ENCODE measurements around the gene SFXN1. TPM values are rescaled to one million over a fixed set of nuclear protein-coding genes. Genes with fewer than 3 reads are reported as not detected.
"Not testable (repeated sequence)": the region's sequence is repeated elsewhere in the genome, so short reads cannot be mapped to it uniquely, and the experiment has no call there.

Gene SFXN1
- total RNA-seq, 5 donors from 2014 or later (not counting 1 experiment from before 2014, with no cell fraction given): 78.8 to 97.0 (median 84.1) TPM

GRCh38 chr5:175454338-175454737 lies 24.0 kb upstream of the SFXN1 start:
- H3K4me1 Mint-ChIP-seq; H3K36me3 ChIP-seq (ENCODE audit: control insufficient read depth in 2 of 2, extremely low read depth in 1 of 2, insufficient read depth in 1 of 2, low read length in 1 of 2); POLR2A ChIA-PET; ATAC-seq (replicated peaks in 1 of 4); H3K27ac ChIP-seq (ENCODE audit: low read length); DNase-seq; H3K4me3 Mint-ChIP-seq; H3K9me3 ChIP-seq; H3K27ac Mint-ChIP-seq; CTCF ChIA-PET; H3K4me3 ChIP-seq (ENCODE audit: control insufficient read depth in 1 of 2, extremely low read depth in 1 of 2, low read length in 1 of 2); H3K9me3 Mint-ChIP-seq; H3K36me3 Mint-ChIP-seq; H3K4me1 ChIP-seq (ENCODE audit: control insufficient read depth in 1 of 2, extremely low read depth in 1 of 2, insufficient read depth in 2 of 2, low read length in 2 of 2): not testable (repeated sequence)
- peaks cover 5 to 19% of the 10 kb centered on the region in 2 experiments for H3K27me3 ChIP-seq (replicated peaks in 1 of 2; ENCODE audit: control insufficient read depth in 2 of 2, extremely low read depth in 1 of 2, insufficient read depth in 2 of 2, low read length in 1 of 2)
- H3K27me3 Mint-ChIP-seq: peaks cover 28 to 44% of the 10 kb centered on the region in 2 donors
- 100% methylated on average over 2 of the region's 5 CpGs for WGBS (ENCODE audit: insufficient coverage)

- Mint-ChIP-seq H3K4me3 (no peak overlapping the region), H3K4me1 (no peaks in the 10 kb centered on the region), H3K27ac (no peak overlapping the region), H3K36me3 (no peaks in the 10 kb centered on the region), H3K27me3 (peaks cover 25 to 36% of the 10 kb centered on the region in 2 donors), H3K9me3 (no peaks in the 10 kb centered on the region)
- Histone ChIP-seq H3K36me3 (ENCODE audit: control insufficient read depth in 2 of 2, extremely low read depth in 1 of 2, insufficient read depth in 1 of 2, low read length in 1 of 2) (no peaks in the 10 kb centered on the region), H3K27ac (ENCODE audit: low read length) (no peak overlapping the region), H3K9me3 (no peaks in the 10 kb centered on the region), H3K4me3 (ENCODE audit: control insufficient read depth in 1 of 2, extremely low read depth in 1 of 2, low read length in 1 of 2) (no peak overlapping the region), H3K4me1 (ENCODE audit: control insufficient read depth in 1 of 2, extremely low read depth in 1 of 2, insufficient read depth in 2 of 2, low read length in 2 of 2) (no peaks in the 10 kb centered on the region), H3K27me3 (replicated peaks in 1 of 2; ENCODE audit: control insufficient read depth in 2 of 2, extremely low read depth in 1 of 2, insufficient read depth in 2 of 2, low read length in 1 of 2) (peaks cover 3 to 16% of the 10 kb centered on the region in 2 experiments)
- WGBS (ENCODE audit: insufficient coverage): 79% methylated on average over 7 of the region's 11 CpGs
- POLR2A ChIA-PET: no interaction called here
- ATAC-seq (replicated peaks in 1 of 4): no peak
- no peak for DNase-seq
- CTCF ChIA-PET: no interaction called here
These were observed 22.1 kb upstream of the SFXN1 start for GRCh38 chr5:175456105-175456742.

- H3K4me3 ChIP-seq (ENCODE audit: control insufficient read depth in 1 of 2, extremely low read depth in 1 of 2, low read length in 1 of 2): no peak overlapping the region
- H3K4me1 ChIP-seq (ENCODE audit: control insufficient read depth in 1 of 2, extremely low read depth in 1 of 2, insufficient read depth in 2 of 2, low read length in 2 of 2): no peaks in the 10 kb centered on the region
- no peak overlapping the region for H3K4me3 Mint-ChIP-seq
- WGBS (ENCODE audit: insufficient coverage): 60% methylated on average over 1 of the region's 1 CpG
- ATAC-seq (replicated peaks in 1 of 4) (no peak), DNase-seq (no peak)
- CTCF ChIA-PET: no interaction called here
- POLR2A ChIA-PET: no interaction called here
- H3K27ac Mint-ChIP-seq: no peak overlapping the region
- H3K27me3 Mint-ChIP-seq: peaks cover 22 to 33% of the 10 kb centered on the region in 2 donors
- no peaks in the 10 kb centered on the region for H3K36me3 Mint-ChIP-seq
- H3K27ac ChIP-seq (ENCODE audit: low read length): no peak overlapping the region
- H3K27me3 ChIP-seq (replicated peaks in 1 of 2; ENCODE audit: control insufficient read depth in 2 of 2, extremely low read depth in 1 of 2, insufficient read depth in 2 of 2, low read length in 1 of 2): peaks cover 3 to 14% of the 10 kb centered on the region in 2 experiments
- H3K9me3 Mint-ChIP-seq: no peaks in the 10 kb centered on the region
- H3K36me3 ChIP-seq (ENCODE audit: control insufficient read depth in 2 of 2, extremely low read depth in 1 of 2, insufficient read depth in 1 of 2, low read length in 1 of 2): no peaks in the 10 kb centered on the region
- no peaks in the 10 kb centered on the region for H3K9me3 ChIP-seq
- H3K4me1 Mint-ChIP-seq: no peaks in the 10 kb centered on the region
These were observed 20.9 kb upstream of the SFXN1 start for GRCh38 chr5:175457466-175457865.

- Mint-ChIP-seq H3K36me3 (no peaks in the 10 kb centered on the region), H3K9me3 (no peaks in the 10 kb centered on the region), H3K4me3 (no peak overlapping the region), H3K4me1 (peaks cover 7 to 9% (median 8%) of the 10 kb centered on the region in 3 donors), H3K27ac (no peak overlapping the region), H3K27me3 (peaks cover 4 to 14% of the 10 kb centered on the region in 2 donors)
- Histone ChIP-seq H3K27ac (ENCODE audit: low read length) (no peak overlapping the region), H3K36me3 (ENCODE audit: control insufficient read depth in 2 of 2, extremely low read depth in 1 of 2, insufficient read depth in 1 of 2, low read length in 1 of 2) (no peaks in the 10 kb centered on the region), H3K4me3 (ENCODE audit: control insufficient read depth in 1 of 2, extremely low read depth in 1 of 2, low read length in 1 of 2) (no peak overlapping the region), H3K27me3 (replicated peaks in 1 of 2; ENCODE audit: control insufficient read depth in 2 of 2, extremely low read depth in 1 of 2, insufficient read depth in 2 of 2, low read length in 1 of 2) (peaks cover 3 to 9% of the 10 kb centered on the region in 2 experiments), H3K4me1 (ENCODE audit: control insufficient read depth in 1 of 2, extremely low read depth in 1 of 2, insufficient read depth in 2 of 2, low read length in 2 of 2) (peaks cover 0 to 7% of the 10 kb centered on the region in 2 experiments), H3K9me3 (no peaks in the 10 kb centered on the region)
- ChIA-PET POLR2A (no interaction called here), CTCF (no interaction called here)
- no peak for ATAC-seq (replicated peaks in 1 of 4)
- peak in 1 of 35 experiments; percentile 18 for DNase-seq
- no CpG with 5 or more reads among the region's 7 CpGs for WGBS (ENCODE audit: insufficient coverage)
These were observed 18.2 kb upstream of the SFXN1 start for GRCh38 chr5:175460126-175460525.

- Mint-ChIP-seq H3K36me3 (no peaks in the 10 kb centered on the region), H3K4me1 (peaks cover 8 to 11% (median 9%) of the 10 kb centered on the region in 3 donors), H3K4me3 (no peak overlapping the region), H3K27me3 (peaks cover 0 to 13% of the 10 kb centered on the region in 2 donors), H3K27ac (no peak overlapping the region), H3K9me3 (no peaks in the 10 kb centered on the region)
- peaks cover 3 to 9% of the 10 kb centered on the region in 2 experiments for H3K27me3 ChIP-seq (replicated peaks in 1 of 2; ENCODE audit: control insufficient read depth in 2 of 2, extremely low read depth in 1 of 2, insufficient read depth in 2 of 2, low read length in 1 of 2)
- POLR2A ChIA-PET: no interaction called here
- H3K27ac ChIP-seq (ENCODE audit: low read length): no peak overlapping the region
- 38% methylated on average over 1 of the region's 2 CpGs for WGBS (ENCODE audit: insufficient coverage)
- CTCF ChIA-PET: no interaction called here
- H3K4me1 ChIP-seq (ENCODE audit: control insufficient read depth in 1 of 2, extremely low read depth in 1 of 2, insufficient read depth in 2 of 2, low read length in 2 of 2): peaks cover 0 to 7% of the 10 kb centered on the region in 2 experiments
- no peak for ATAC-seq (replicated peaks in 1 of 4)
- DNase-seq: no peak
- H3K9me3 ChIP-seq: no peaks in the 10 kb centered on the region
- H3K36me3 ChIP-seq (ENCODE audit: control insufficient read depth in 2 of 2, extremely low read depth in 1 of 2, insufficient read depth in 1 of 2, low read length in 1 of 2): no peaks in the 10 kb centered on the region
- no peak overlapping the region for H3K4me3 ChIP-seq (ENCODE audit: control insufficient read depth in 1 of 2, extremely low read depth in 1 of 2, low read length in 1 of 2)
These were observed 17.8 kb upstream of the SFXN1 start for GRCh38 chr5:175460552-175460951.

GRCh38 chr5:175461370-175461769 lies 17.0 kb upstream of the SFXN1 start:
- H3K4me1 ChIP-seq (ENCODE audit: control insufficient read depth in 1 of 2, extremely low read depth in 1 of 2, insufficient read depth in 2 of 2, low read length in 2 of 2): peaks cover 0 to 7% of the 10 kb centered on the region in 2 experiments
- POLR2A ChIA-PET: no interaction called here

More at GRCh38 chr5:175461370-175461769, 17.0 kb upstream of the SFXN1 start:
- DNase-seq: no peak
- no peak overlapping the region for H3K27ac ChIP-seq (ENCODE audit: low read length)
- H3K9me3 ChIP-seq: no peaks in the 10 kb centered on the region
- peaks cover 3 to 6% of the 10 kb centered on the region in 2 experiments for H3K27me3 ChIP-seq (replicated peaks in 1 of 2; ENCODE audit: control insufficient read depth in 2 of 2, extremely low read depth in 1 of 2, insufficient read depth in 2 of 2, low read length in 1 of 2)
- Mint-ChIP-seq H3K27me3 (peaks cover 0 to 9% of the 10 kb centered on the region in 2 donors), H3K9me3 (no peaks in the 10 kb centered on the region), H3K4me3 (no peak overlapping the region), H3K27ac (no peak overlapping the region), H3K4me1 (peaks cover 8 to 11% (median 9%) of the 10 kb centered on the region in 3 donors), H3K36me3 (no peaks in the 10 kb centered on the region)
- H3K4me3 ChIP-seq (ENCODE audit: control insufficient read depth in 1 of 2, extremely low read depth in 1 of 2, low read length in 1 of 2): no peak overlapping the region
- H3K36me3 ChIP-seq (ENCODE audit: control insufficient read depth in 2 of 2, extremely low read depth in 1 of 2, insufficient read depth in 1 of 2, low read length in 1 of 2): no peaks in the 10 kb centered on the region
- ATAC-seq (replicated peaks in 1 of 4): no peak
- CTCF ChIA-PET: interaction anchor here (0.6 kb wide), 2 partner anchors 45 to 158 kb away, joined by 3 to 7 read pairs; no protein-coding TSS in a partner anchor
- 87% methylated on average over 12 of the region's 13 CpGs for WGBS (ENCODE audit: insufficient coverage)

Measured in T-cell (primary cell).